Measurements from ENCODE around the gene UROC1.

GRCh38 chr3:126525091-126525852, 7.7 kb upstream of the UROC1 start:
- TF ChIP-seq POLR2AphosphoS5 (IDR thresholded peaks at IDR 0.05; ENCODE audit: borderline replicate concordance, low read depth, low read length) (no peak), EZH2 (IDR thresholded peaks at IDR 0.05) (no peak), FOXP2 (optimal IDR thresholded peaks at IDR 0.05; ENCODE audit: control extremely low read depth, extremely low read length, insufficient read depth) (no peak)

Data from SK-N-MC (cell line).